B cell (primary cell): Measurements from ENCODE around the gene NUMA1.

Experiments
- CTCF ChIP-seq: fragments of 200-600 bp; IDR thresholded peaks from one replicate; pipeline ENCODE4 v1.8.0; 2022; ENCODE audit warnings: antibody characterized with exemption, mild to moderate bottlenecking
- EZH2 ChIP-seq: IDR thresholded peaks from 2 replicates; pipeline ENCODE4 v1.6.1; 2012; ENCODE audit warnings: borderline replicate concordance, low read depth, mild to moderate bottlenecking, moderate library complexity, low read length; ENCODE audit not compliant: insufficient read depth, poor library complexity, severe bottlenecking

- TF ChIP-seq EZH2, result no peak
- TF ChIP-seq CTCF, result no peak
Observed at GRCh38 chr11:72001285-72001684, 79.1 kb downstream of the NUMA1 start.
